ENCODE measurements around the gene FADS1. TPM values are rescaled to one million over a fixed set of nuclear protein-coding genes. Genes with fewer than 3 reads are reported as not detected.

Gene FADS1
- polyA plus RNA-seq, 1 donor (not counting 4 experiments of a cell fraction or from before 2014, with no cell fraction given): 34.0 TPM

DNA sequence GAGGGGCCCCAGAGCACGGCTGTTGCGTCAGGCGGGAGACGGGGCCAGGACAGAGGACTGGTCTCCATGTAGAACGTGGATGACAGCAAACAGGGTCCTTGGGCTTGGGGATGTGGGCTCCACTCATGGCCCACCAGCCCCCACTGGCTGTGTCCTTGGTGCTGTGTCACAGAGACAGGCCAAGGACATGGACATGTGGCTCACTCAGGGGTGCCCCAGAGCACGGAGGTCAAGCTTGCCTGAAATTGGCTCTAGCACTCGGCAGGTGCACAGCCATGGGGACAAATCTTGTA, 25.7 kb upstream of the FADS1 start:
- Histone ChIP-seq H3K9me1 (ENCODE audit: control insufficient read depth, extremely low read depth, insufficient read depth, low read length) (no peaks in the 10 kb centered on the region), H3K79me2 (ENCODE audit: control insufficient read depth, insufficient read depth, low read length) (no peaks in the 10 kb centered on the region), H3K27me3 (ENCODE audit: control insufficient read depth, extremely low read depth, insufficient read depth, low read length) (no peaks in the 10 kb centered on the region), H2AFZ (ENCODE audit: control insufficient read depth, low read length) (no peak overlapping the region), H3K4me2 (ENCODE audit: control insufficient read depth, extremely low read depth, insufficient read depth, low read depth, low read length) (no peak overlapping the region), H3K36me3 (ENCODE audit: control insufficient read depth in 2 of 2, extremely low read depth in 1 of 2, insufficient read depth in 2 of 2, low read length in 2 of 2) (peaks cover 34 to 53% of the 10 kb centered on the region in 2 experiments), H3K4me1 (ENCODE audit: control insufficient read depth, extremely low read depth, insufficient read depth, low read length) (no peaks in the 10 kb centered on the region), H3K4me3 (ENCODE audit: control insufficient read depth in 2 of 3, extremely low read depth in 1 of 3, insufficient read depth in 2 of 3, low read depth in 1 of 3, low read length in 3 of 3) (no peak overlapping the region), H3K27ac (ENCODE audit: control insufficient read depth, insufficient read depth, low read length) (no peak overlapping the region), H3K9me3 (ENCODE audit: control insufficient read depth, low read depth, low read length) (no peaks in the 10 kb centered on the region), H4K20me1 (ENCODE audit: control insufficient read depth, extremely low read depth, insufficient read depth, low read length) (no peaks in the 10 kb centered on the region), H3K9ac (ENCODE audit: control insufficient read depth, extremely low read depth, insufficient read depth, low read length) (no peak overlapping the region)
- DNase-seq (ENCODE audit: low read depth, low spot score) (no peak), FAIRE-seq (no peak)
- dilution Hi-C loops (cut with MboI; ENCODE audit: extremely low pct_ligation_motif_present, low sequenced_read_pairs): no loop called here
- no peak for TF ChIP-seq CTCF (optimal IDR thresholded peaks at IDR 0.05 in 1 of 3, IDR thresholded peaks at IDR 0.05 in 1 of 3, conservative IDR thresholded peaks at IDR 0.05 in 1 of 3; ENCODE audit: extremely low read depth in 1 of 3, insufficient read depth in 2 of 3, low read length in 3 of 3)
- no peak for TF ChIP-seq EZH2 (IDR thresholded peaks at IDR 0.05; ENCODE audit: low read length)

DNA sequence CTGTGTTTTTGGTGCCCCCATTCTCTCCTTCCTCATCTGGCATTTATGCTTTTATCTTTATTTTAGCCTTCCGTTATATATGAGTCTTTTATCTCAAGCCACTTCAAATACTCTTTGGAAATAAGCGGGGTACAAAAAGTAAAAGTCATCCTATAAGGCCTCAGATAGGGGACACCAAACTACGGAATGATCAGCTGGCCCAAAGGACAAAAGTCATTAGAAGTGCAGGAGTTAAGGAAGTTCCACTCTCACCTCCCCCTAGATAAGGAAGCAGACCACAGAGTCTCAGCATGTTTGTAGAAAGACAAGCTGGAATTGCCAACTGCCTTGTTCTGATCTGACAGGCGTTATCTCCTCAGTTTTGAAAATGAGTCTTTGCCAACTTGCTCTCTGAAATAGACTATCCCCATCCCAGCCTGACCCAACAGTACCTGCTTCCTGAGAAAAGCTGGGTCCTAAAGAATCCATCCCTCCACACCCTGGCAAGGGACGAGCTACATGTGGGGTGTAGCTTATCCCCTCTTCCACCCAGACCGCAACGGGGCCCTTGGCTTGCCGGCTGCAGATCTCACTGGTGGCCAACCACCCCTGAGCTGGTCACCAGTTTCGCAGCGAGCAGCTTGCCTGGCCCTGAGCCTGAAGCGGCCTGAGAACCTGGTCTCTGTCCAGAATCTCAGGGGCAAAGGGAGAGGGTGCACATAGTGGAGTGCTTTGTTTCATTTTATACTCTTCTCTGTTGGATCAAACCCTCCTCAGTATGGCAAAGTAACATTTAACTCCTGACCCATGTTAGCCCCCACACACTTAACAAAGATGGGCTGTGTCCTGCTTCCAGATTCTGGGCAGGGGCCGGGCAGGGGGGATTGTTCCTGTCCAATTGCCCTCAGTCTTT, 25.1 kb upstream of the FADS1 start:
- no peaks in the 10 kb centered on the region for H3K4me1 ChIP-seq (ENCODE audit: control insufficient read depth, extremely low read depth, insufficient read depth, low read length)
- no peak overlapping the region for H3K9ac ChIP-seq (ENCODE audit: control insufficient read depth, extremely low read depth, insufficient read depth, low read length)
- no peaks in the 10 kb centered on the region for H3K27me3 ChIP-seq (ENCODE audit: control insufficient read depth, extremely low read depth, insufficient read depth, low read length)
- DNase-seq (ENCODE audit: low read depth, low spot score) (no peak), FAIRE-seq (no peak)
- no peaks in the 10 kb centered on the region for H4K20me1 ChIP-seq (ENCODE audit: control insufficient read depth, extremely low read depth, insufficient read depth, low read length)
- H3K36me3 ChIP-seq (ENCODE audit: control insufficient read depth in 2 of 2, extremely low read depth in 1 of 2, insufficient read depth in 2 of 2, low read length in 2 of 2): peaks cover 34 to 53% of the 10 kb centered on the region in 2 experiments
- H3K27ac ChIP-seq (ENCODE audit: control insufficient read depth, insufficient read depth, low read length): no peak overlapping the region
- H3K4me2 ChIP-seq (ENCODE audit: control insufficient read depth, extremely low read depth, insufficient read depth, low read depth, low read length): no peak overlapping the region
- dilution Hi-C loops (cut with MboI; ENCODE audit: extremely low pct_ligation_motif_present, low sequenced_read_pairs): no loop called here
- H2AFZ ChIP-seq (ENCODE audit: control insufficient read depth, low read length): no peak overlapping the region
- H3K9me1 ChIP-seq (ENCODE audit: control insufficient read depth, extremely low read depth, insufficient read depth, low read length): no peaks in the 10 kb centered on the region
- TF ChIP-seq EZH2 (IDR thresholded peaks at IDR 0.05; ENCODE audit: low read length): no peak
- TF ChIP-seq CTCF (optimal IDR thresholded peaks at IDR 0.05 in 1 of 3, IDR thresholded peaks at IDR 0.05 in 1 of 3, conservative IDR thresholded peaks at IDR 0.05 in 1 of 3; ENCODE audit: extremely low read depth in 1 of 3, insufficient read depth in 2 of 3, low read length in 3 of 3): no peak
- H3K79me2 ChIP-seq (ENCODE audit: control insufficient read depth, insufficient read depth, low read length): no peaks in the 10 kb centered on the region
- H3K9me3 ChIP-seq (ENCODE audit: control insufficient read depth, low read depth, low read length): no peaks in the 10 kb centered on the region
- H3K4me3 ChIP-seq (ENCODE audit: control insufficient read depth in 2 of 3, extremely low read depth in 1 of 3, insufficient read depth in 2 of 3, low read depth in 1 of 3, low read length in 3 of 3): no peak overlapping the region

Measured in keratinocyte (primary cell).